ENCODE measurements around the gene NDUFAF5. TPM values are rescaled to one million over a fixed set of nuclear protein-coding genes. Genes with fewer than 3 reads are reported as not detected.

NDUFAF5 gene
- total RNA-seq, 4 donors from 2014 or later, result 4.0 to 18.4 (median 14.8) TPM

GRCh38 chr20:13770141-13770540 lies 14.7 kb upstream of the NDUFAF5 start:
- H3K4me3 ChIP-seq, result no peak overlapping the region
- peaks cover 0 to 58% (median 27%) of the 10 kb centered on the region in 4 donors for H3K36me3 ChIP-seq
- no peak for TF ChIP-seq EP300 (IDR thresholded peaks at IDR 0.05; ENCODE audit: low read depth)
- no peak for TF ChIP-seq POLR2A (IDR thresholded peaks at IDR 0.05)
- TF ChIP-seq CTCF (IDR thresholded peaks at IDR 0.05), result no peak
- TF ChIP-seq POLR2AphosphoS5 (IDR thresholded peaks at IDR 0.05), result no peak
- DNase-seq, result no peak
- intact Hi-C loops (cut with DNase I; ENCODE audit: low total_unique reads) (no loop called here), in situ Hi-C loops (cut with MboI; ENCODE audit: low pct_ligation_motif_present in 1 of 4, low pct_unique_long_range_greater_than_20kb in 1 of 4, low sequenced_read_pairs in 3 of 4) (loop anchor here (10.0 to 25.0 kb wide), 2 partner anchors 135 to 658 kb away; partner anchors contain the start of gene TASP1 (in 1 of the 4))
- no peaks in the 10 kb centered on the region for H3K27me3 ChIP-seq
- WGBS, 2 donors (ENCODE audit: low coverage in 1 of 2), result 86 to 90% methylated on average over 3 to 5 of the region's 5 CpGs
- peaks cover 6 to 9% of the 10 kb centered on the region in 2 donors for H3K9me3 ChIP-seq
- H3K27ac ChIP-seq, result no peak overlapping the region
- H3K4me1 ChIP-seq, result no peaks in the 10 kb centered on the region

- H3K27ac ChIP-seq, result no peak overlapping the region
- no peak overlapping the region for H3K4me3 ChIP-seq
- DNase-seq, result no peak
- intact Hi-C loops (cut with DNase I; ENCODE audit: low total_unique reads) (no loop called here), in situ Hi-C loops (cut with MboI; ENCODE audit: low pct_ligation_motif_present in 1 of 4, low pct_unique_long_range_greater_than_20kb in 1 of 4, low sequenced_read_pairs in 3 of 4) (loop anchor here (10.0 to 25.0 kb wide), 2 partner anchors 137 to 660 kb away; partner anchors contain the start of gene TASP1 (in 1 of the 4))
- no peaks in the 10 kb centered on the region for H3K9me3 ChIP-seq
- WGBS, 2 donors (ENCODE audit: low coverage in 1 of 2), result 51 to 56% methylated on average over 4 of the region's 4 CpGs
- H3K36me3 ChIP-seq, result peaks cover 0 to 59% (median 27%) of the 10 kb centered on the region in 4 donors
- H3K4me1 ChIP-seq, result no peaks in the 10 kb centered on the region
- H3K27me3 ChIP-seq, result no peaks in the 10 kb centered on the region
- TF ChIP-seq POLR2AphosphoS5 (IDR thresholded peaks at IDR 0.05), result no peak
- TF ChIP-seq POLR2A (IDR thresholded peaks at IDR 0.05), result no peak
- peak in 4 of 5 experiments; percentile 44 to 56 (median 49) for TF ChIP-seq CTCF (IDR thresholded peaks at IDR 0.05)
Measured at GRCh38 chr20:13771853-13772453, 12.9 kb upstream of the NDUFAF5 start.

GRCh38 chr20:13772529-13772928 lies 12.3 kb upstream of the NDUFAF5 start:
- TF ChIP-seq POLR2AphosphoS5 (IDR thresholded peaks at IDR 0.05) (no peak), EP300 (IDR thresholded peaks at IDR 0.05; ENCODE audit: low read depth) (no peak), CTCF (IDR thresholded peaks at IDR 0.05) (no peak), POLR2A (IDR thresholded peaks at IDR 0.05) (no peak)
- in situ Hi-C loops (cut with MboI; ENCODE audit: low pct_ligation_motif_present in 1 of 4, low pct_unique_long_range_greater_than_20kb in 1 of 4, low sequenced_read_pairs in 3 of 4), result loop anchor here (10.0 to 25.0 kb wide), 2 partner anchors 138 to 660 kb away; partner anchors contain the start of gene TASP1 (in 1 of the 4)
- Histone ChIP-seq H3K4me3 (no peak overlapping the region), H3K36me3 (peaks cover 0 to 60% (median 29%) of the 10 kb centered on the region in 4 donors), H3K27ac (no peak overlapping the region), H3K9me3 (no peaks in the 10 kb centered on the region), H3K4me1 (no peaks in the 10 kb centered on the region), H3K27me3 (no peaks in the 10 kb centered on the region)
- intact Hi-C loops (cut with DNase I; ENCODE audit: low total_unique reads), result no loop called here
- 65 to 74% methylated on average over 4 of the region's 4 CpGs for WGBS, 2 donors (ENCODE audit: low coverage in 1 of 2)
- DNase-seq, result no peak

- Histone ChIP-seq H3K27ac (no peak overlapping the region), H3K27me3 (no peaks in the 10 kb centered on the region), H3K4me3 (no peak overlapping the region), H3K9me3 (no peaks in the 10 kb centered on the region), H3K4me1 (no peaks in the 10 kb centered on the region), H3K36me3 (peaks cover 0 to 46% (median 17%) of the 10 kb centered on the region in 4 donors)
- no peak for DNase-seq
- WGBS, 2 donors (ENCODE audit: low coverage in 1 of 2), result 61 to 70% methylated on average over 4 of the region's 4 CpGs
- in situ Hi-C loops (cut with MboI; ENCODE audit: low pct_ligation_motif_present in 1 of 4, low pct_unique_long_range_greater_than_20kb in 1 of 4, low sequenced_read_pairs in 3 of 4), result loop anchor here in 1 of 4 donors (10.0 kb wide), 1 partner anchor 141 kb away; the partner anchor contains the start of gene TASP1
- intact Hi-C loops (cut with DNase I; ENCODE audit: low total_unique reads), result no loop called here
- TF ChIP-seq POLR2A (IDR thresholded peaks at IDR 0.05) (no peak), CTCF (IDR thresholded peaks at IDR 0.05) (no peak), POLR2AphosphoS5 (IDR thresholded peaks at IDR 0.05) (no peak), EP300 (IDR thresholded peaks at IDR 0.05; ENCODE audit: low read depth) (no peak)
Measured at GRCh38 chr20:13775867-13776266, 9.0 kb upstream of the NDUFAF5 start.

All from transverse colon (tissue), 4 donors.